KBM-7 (cell line): ENCODE results near the gene LPAR6.

Experiments
- DNase-seq: peaks from one replicate; pipeline ENCODE4 v3.0.0-alpha.2; 2015
- in situ Hi-C: fragments of 300-500 bp; cut with MboI; formaldehyde crosslinking; loops from 2 replicates; pipeline ENCODE4 v1.14.3; 2020; ENCODE audit warnings: low sequenced_read_pairs, low pct_unique_long_range_greater_than_20kb, mixed read lengths

Gene LPAR6

GRCh38 chr13:48391257-48391656 lies 21.7 kb downstream of the LPAR6 start:
- DNase-seq: no peak
- in situ Hi-C loops: no loop called here

GRCh38 chr13:48386816-48387215 lies 26.1 kb downstream of the LPAR6 start:
- in situ Hi-C loops: no loop called here
- DNase-seq: no peak

- no peak for DNase-seq
- in situ Hi-C loops: no loop called here
Observed at GRCh38 chr13:48383384-48383783, 29.5 kb downstream of the LPAR6 start.

GRCh38 chr13:48380581-48380980 lies 32.3 kb downstream of the LPAR6 start:
- no peak for DNase-seq
- in situ Hi-C loops: no loop called here

- in situ Hi-C loops: no loop called here
- no peak for DNase-seq
Observed at GRCh38 chr13:48377857-48378256, 35.1 kb downstream of the LPAR6 start.

GRCh38 chr13:48370815-48371214 lies 42.1 kb downstream of the LPAR6 start:
- DNase-seq: no peak
- in situ Hi-C loops: no loop called here

GRCh38 chr13:48369988-48370387 lies 42.9 kb downstream of the LPAR6 start:
- in situ Hi-C loops: no loop called here
- DNase-seq: no peak
